ENCODE results near the gene B3GNT7.

DNA sequence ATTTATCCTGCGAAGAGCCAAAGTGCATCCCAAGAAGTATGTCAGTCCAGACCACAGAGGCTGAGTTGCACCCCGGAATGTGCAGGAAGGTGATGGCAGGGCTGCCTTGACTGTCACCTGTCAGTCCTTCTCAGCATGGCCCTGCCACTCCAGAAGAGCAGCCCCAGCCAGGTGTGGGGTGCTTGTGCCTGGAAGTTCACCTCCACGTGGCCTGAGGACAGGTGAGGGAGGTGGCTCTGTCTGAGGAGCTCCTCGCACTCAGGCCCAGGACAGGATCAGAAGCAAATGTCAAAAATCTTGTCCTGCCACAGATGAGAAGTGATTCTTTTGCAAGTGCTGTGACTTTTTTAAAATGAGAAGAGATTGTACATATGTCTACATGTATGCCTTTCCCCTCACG is 31.4 kb upstream of the B3GNT7 start:
- TF ChIP-seq, protein P1, sequence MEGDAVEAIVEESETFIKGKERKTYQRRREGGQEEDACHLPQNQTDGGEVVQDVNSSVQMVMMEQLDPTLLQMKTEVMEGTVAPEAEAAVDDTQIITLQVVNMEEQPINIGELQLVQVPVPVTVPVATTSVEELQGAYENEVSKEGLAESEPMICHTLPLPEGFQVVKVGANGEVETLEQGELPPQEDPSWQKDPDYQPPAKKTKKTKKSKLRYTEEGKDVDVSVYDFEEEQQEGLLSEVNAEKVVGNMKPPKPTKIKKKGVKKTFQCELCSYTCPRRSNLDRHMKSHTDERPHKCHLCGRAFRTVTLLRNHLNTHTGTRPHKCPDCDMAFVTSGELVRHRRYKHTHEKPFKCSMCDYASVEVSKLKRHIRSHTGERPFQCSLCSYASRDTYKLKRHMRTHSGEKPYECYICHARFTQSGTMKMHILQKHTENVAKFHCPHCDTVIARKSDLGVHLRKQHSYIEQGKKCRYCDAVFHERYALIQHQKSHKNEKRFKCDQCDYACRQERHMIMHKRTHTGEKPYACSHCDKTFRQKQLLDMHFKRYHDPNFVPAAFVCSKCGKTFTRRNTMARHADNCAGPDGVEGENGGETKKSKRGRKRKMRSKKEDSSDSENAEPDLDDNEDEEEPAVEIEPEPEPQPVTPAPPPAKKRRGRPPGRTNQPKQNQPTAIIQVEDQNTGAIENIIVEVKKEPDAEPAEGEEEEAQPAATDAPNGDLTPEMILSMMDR (IDR thresholded peaks at IDR 0.05; ENCODE audit: low read depth, low read length, missing input control) = no peak
- no peak for TF ChIP-seq JUND (IDR thresholded peaks at IDR 0.05)
- TF ChIP-seq, protein P2, sequence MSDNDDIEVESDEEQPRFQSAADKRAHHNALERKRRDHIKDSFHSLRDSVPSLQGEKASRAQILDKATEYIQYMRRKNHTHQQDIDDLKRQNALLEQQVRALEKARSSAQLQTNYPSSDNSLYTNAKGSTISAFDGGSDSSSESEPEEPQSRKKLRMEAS (IDR thresholded peaks at IDR 0.05) = no peak
- no peak for TF ChIP-seq TAF1 (conservative IDR thresholded peaks at IDR 0.05)
- TF ChIP-seq RAD21 (IDR thresholded peaks at IDR 0.05) = no peak
- TF ChIP-seq GABPA (IDR thresholded peaks at IDR 0.05 in 1 of 2, conservative IDR thresholded peaks at IDR 0.05 in 1 of 2) = no peak
- no peak for TF ChIP-seq YY1 (IDR thresholded peaks at IDR 0.05)
- TF ChIP-seq NR2F2 (IDR thresholded peaks at IDR 0.05) = no peak
- TF ChIP-seq, protein P3, sequence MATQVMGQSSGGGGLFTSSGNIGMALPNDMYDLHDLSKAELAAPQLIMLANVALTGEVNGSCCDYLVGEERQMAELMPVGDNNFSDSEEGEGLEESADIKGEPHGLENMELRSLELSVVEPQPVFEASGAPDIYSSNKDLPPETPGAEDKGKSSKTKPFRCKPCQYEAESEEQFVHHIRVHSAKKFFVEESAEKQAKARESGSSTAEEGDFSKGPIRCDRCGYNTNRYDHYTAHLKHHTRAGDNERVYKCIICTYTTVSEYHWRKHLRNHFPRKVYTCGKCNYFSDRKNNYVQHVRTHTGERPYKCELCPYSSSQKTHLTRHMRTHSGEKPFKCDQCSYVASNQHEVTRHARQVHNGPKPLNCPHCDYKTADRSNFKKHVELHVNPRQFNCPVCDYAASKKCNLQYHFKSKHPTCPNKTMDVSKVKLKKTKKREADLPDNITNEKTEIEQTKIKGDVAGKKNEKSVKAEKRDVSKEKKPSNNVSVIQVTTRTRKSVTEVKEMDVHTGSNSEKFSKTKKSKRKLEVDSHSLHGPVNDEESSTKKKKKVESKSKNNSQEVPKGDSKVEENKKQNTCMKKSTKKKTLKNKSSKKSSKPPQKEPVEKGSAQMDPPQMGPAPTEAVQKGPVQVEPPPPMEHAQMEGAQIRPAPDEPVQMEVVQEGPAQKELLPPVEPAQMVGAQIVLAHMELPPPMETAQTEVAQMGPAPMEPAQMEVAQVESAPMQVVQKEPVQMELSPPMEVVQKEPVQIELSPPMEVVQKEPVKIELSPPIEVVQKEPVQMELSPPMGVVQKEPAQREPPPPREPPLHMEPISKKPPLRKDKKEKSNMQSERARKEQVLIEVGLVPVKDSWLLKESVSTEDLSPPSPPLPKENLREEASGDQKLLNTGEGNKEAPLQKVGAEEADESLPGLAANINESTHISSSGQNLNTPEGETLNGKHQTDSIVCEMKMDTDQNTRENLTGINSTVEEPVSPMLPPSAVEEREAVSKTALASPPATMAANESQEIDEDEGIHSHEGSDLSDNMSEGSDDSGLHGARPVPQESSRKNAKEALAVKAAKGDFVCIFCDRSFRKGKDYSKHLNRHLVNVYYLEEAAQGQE (IDR thresholded peaks at IDR 0.05) = no peak

All from liver (tissue), 3 donors.